Midbrain (tissue), 1 donor: ENCODE results near the gene AGRP.
A peak's percentile ranks its signal among the peaks of the same experiment; 100 is the strongest.

Source experiments
- DNase-seq: peaks from one replicate; lab custom pipeline; 2025; lab: John Stamatoyannopoulos, UW

AGRP gene

GRCh38 chr16:67463059-67463458 is 20.3 kb downstream of the AGRP start:
- DNase-seq = no peak

- DNase-seq = no peak
Measured at GRCh38 chr16:67462279-67462655, 21.1 kb downstream of the AGRP start.

- DNase-seq = no peak
Measured at GRCh38 chr16:67461600-67462278, 21.6 kb downstream of the AGRP start.

- no peak for DNase-seq
Measured at GRCh38 chr16:67460961-67461360, 22.4 kb downstream of the AGRP start.

GRCh38 chr16:67460168-67460567 is 23.2 kb downstream of the AGRP start:
- no peak for DNase-seq

- DNase-seq = no peak
Measured at GRCh38 chr16:67459861-67460150, 23.5 kb downstream of the AGRP start.

GRCh38 chr16:67459066-67459860 is 24.1 kb downstream of the AGRP start:
- peak; percentile 34 for DNase-seq

GRCh38 chr16:67458121-67458641 is 25.2 kb downstream of the AGRP start:
- no peak for DNase-seq

- DNase-seq = no peak
Measured at GRCh38 chr16:67457611-67458010, 25.7 kb downstream of the AGRP start.

GRCh38 chr16:67456391-67457081 is 26.8 kb downstream of the AGRP start:
- peak; percentile 6 for DNase-seq

GRCh38 chr16:67454852-67455251 is 28.5 kb downstream of the AGRP start:
- no peak for DNase-seq

GRCh38 chr16:67454104-67454503 is 29.2 kb downstream of the AGRP start:
- DNase-seq = no peak

- no peak for DNase-seq
Measured at GRCh38 chr16:67451704-67452435, 31.5 kb downstream of the AGRP start.

- DNase-seq = peak; percentile 27
Measured at GRCh38 chr16:67451061-67451703, 32.2 kb downstream of the AGRP start.

GRCh38 chr16:67449739-67450138 is 33.6 kb downstream of the AGRP start:
- peak; percentile 8 for DNase-seq

GRCh38 chr16:67449336-67449735 is 34.0 kb downstream of the AGRP start:
- DNase-seq = no peak

- no peak for DNase-seq
Measured at GRCh38 chr16:67448580-67448979, 34.8 kb downstream of the AGRP start.

- peak; percentile 10 for DNase-seq
Measured at GRCh38 chr16:67447508-67448076, 35.8 kb downstream of the AGRP start.

- DNase-seq = no peak
Measured at GRCh38 chr16:67446968-67447507, 36.3 kb downstream of the AGRP start.

- DNase-seq = peak; percentile 24
Measured at GRCh38 chr16:67445913-67446907, 37.1 kb downstream of the AGRP start.
